ENCODE data around the gene MRM3. TPM values are rescaled to one million over a fixed set of nuclear protein-coding genes. Genes with fewer than 3 reads are reported as not detected.

Gene MRM3
- polyA plus RNA-seq, 1 experiment = 8.1 TPM

DNA sequence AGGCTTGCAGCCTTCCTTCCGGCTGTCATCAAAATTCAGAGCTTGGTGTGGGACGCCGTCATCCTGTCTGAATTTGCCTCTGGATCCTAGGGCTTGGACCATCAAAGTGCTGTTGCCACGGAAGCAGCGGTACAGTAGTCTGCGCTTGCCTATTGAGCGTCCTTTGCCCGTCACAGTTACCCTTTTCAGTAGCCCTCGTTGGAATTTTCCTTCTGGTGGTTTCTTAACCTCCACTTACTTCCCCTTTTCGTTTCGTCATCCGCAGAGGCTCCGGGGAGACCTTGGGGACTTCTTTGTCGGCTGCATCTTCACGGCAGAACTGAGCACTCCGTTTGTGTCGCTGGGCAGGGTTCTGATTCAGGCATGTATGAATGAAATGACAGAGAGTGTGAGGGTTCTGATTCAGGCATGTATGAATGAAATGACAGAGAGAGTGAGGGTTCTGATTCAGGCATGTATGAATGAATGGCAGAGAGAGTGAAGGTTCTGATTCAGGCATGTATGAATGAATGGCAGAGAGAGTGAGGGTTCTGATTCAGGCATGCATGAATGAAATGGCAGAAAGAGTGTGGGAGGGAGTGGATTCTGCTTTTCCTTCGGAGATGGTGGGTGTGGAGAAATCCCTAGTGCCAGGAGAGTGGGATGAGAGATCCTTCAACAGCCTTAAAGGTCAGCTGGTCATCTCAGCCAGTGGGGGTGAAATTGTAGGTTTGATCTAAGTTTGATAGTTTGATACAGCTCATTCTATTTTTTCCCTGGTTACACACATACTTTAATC is 41.7 kb upstream of the MRM3 start:
- CTCF ChIA-PET = interaction anchor here (0.6 to 1.3 kb wide), 2 partner anchors 41 to 240 kb away, joined by 3 to 4 read pairs; no protein-coding TSS in a partner anchor
- no peaks in the 10 kb centered on the region for H3K27me3 ChIP-seq (ENCODE audit: control insufficient read depth, insufficient read depth, low read length)
- H3K4me3 ChIP-seq (ENCODE audit: low read depth, low read length) = no peak overlapping the region
- no peaks in the 10 kb centered on the region for H3K9me3 ChIP-seq (ENCODE audit: control insufficient read depth, insufficient read depth, low read length)
- POLR2A ChIA-PET = no interaction called here
- no peak for TF ChIP-seq CTCF (IDR thresholded peaks at IDR 0.05; ENCODE audit: low read depth, low read length)
- DNase-seq (ENCODE audit: low read depth, low spot score) = no peak
- no peak overlapping the region for H3K27ac ChIP-seq (ENCODE audit: low read depth, low read length)

DNA sequence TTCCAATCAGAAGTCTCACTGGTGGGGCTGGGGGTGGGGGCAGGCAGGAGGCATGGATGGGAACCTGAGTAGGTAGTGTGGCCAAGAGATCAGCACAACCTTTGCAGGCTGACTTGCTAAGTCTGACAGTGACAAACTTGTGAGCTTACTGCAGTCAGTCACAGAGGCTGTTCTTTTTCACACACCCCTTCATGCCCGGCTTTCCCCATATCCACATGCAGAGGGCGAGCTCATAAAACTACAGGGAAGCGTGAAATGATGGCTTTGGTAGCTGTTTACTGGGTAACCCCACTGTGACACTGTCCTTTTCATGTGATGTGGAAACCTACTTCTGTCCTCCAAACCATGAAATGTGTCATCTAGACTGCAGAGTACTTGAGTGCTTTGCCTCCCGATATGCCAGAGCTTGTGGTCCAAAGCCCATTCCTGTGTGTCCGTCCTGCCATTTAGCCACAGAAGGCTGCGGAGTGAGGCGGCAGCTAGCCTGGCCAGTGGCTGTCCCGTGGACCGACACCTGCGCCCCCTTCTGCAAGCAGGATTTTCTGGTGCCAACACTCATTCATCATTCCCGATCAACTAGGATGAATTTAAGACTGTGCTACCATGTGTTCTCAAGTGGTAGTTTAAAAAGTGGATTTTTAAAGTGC is 39.9 kb upstream of the MRM3 start:
- ChIA-PET POLR2A (no interaction called here), CTCF (interaction anchor here (1.2 kb wide), 1 partner anchor 330 kb away, joined by 6 read pairs; no protein-coding TSS in a partner anchor)
- no peak for TF ChIP-seq CTCF (IDR thresholded peaks at IDR 0.05; ENCODE audit: low read depth, low read length)
- no peak for DNase-seq (ENCODE audit: low read depth, low spot score)
- Histone ChIP-seq H3K27me3 (ENCODE audit: control insufficient read depth, insufficient read depth, low read length) (no peaks in the 10 kb centered on the region), H3K9me3 (ENCODE audit: control insufficient read depth, insufficient read depth, low read length) (peaks cover 3% of the 10 kb centered on the region; the same call in 1 of the 2 replicates), H3K4me3 (ENCODE audit: low read depth, low read length) (no peak overlapping the region), H3K27ac (ENCODE audit: low read depth, low read length) (no peak overlapping the region)

DNA sequence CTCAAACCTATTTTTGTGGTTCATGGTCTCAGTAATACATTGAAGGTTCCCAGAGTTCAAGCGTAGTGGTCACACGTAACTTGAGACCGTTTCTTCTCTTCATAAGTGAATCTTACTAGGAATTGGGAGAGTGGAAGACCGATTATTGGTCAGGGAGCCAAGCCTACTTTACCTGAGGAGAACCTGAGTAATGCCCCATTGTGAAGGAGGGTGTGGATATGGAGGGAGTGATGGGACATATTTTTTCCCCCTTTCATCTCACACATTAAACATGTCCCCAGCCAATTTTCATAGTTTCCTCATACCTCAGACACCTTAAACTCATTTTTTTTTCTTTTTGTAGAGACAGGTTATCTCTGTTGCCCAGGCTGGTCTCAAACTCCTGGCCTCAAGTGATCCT is 39.0 kb upstream of the MRM3 start:
- no peaks in the 10 kb centered on the region for H3K27me3 ChIP-seq (ENCODE audit: control insufficient read depth, insufficient read depth, low read length)
- ChIA-PET CTCF (no interaction called here), POLR2A (no interaction called here)
- H3K4me3 ChIP-seq (ENCODE audit: low read depth, low read length) = no peak overlapping the region
- H3K9me3 ChIP-seq (ENCODE audit: control insufficient read depth, insufficient read depth, low read length) = peaks cover 5% of the 10 kb centered on the region; the same call in 1 of the 2 replicates
- no peak for DNase-seq (ENCODE audit: low read depth, low spot score)
- no peak for TF ChIP-seq CTCF (IDR thresholded peaks at IDR 0.05; ENCODE audit: low read depth, low read length)
- H3K27ac ChIP-seq (ENCODE audit: low read depth, low read length) = no peak overlapping the region

- no peak for TF ChIP-seq CTCF (IDR thresholded peaks at IDR 0.05; ENCODE audit: low read depth, low read length)
- no peak for DNase-seq (ENCODE audit: low read depth, low spot score)
- Histone ChIP-seq H3K27ac (ENCODE audit: low read depth, low read length) (no peak overlapping the region), H3K9me3 (ENCODE audit: control insufficient read depth, insufficient read depth, low read length) (peaks cover 10% of the 10 kb centered on the region), H3K27me3 (ENCODE audit: control insufficient read depth, insufficient read depth, low read length) (no peaks in the 10 kb centered on the region), H3K4me3 (ENCODE audit: low read depth, low read length) (no peak overlapping the region)
- ChIA-PET CTCF (no interaction called here), POLR2A (no interaction called here)
Measured at GRCh38 chr17:744937-745336, 37.2 kb upstream of the MRM3 start.

DNA sequence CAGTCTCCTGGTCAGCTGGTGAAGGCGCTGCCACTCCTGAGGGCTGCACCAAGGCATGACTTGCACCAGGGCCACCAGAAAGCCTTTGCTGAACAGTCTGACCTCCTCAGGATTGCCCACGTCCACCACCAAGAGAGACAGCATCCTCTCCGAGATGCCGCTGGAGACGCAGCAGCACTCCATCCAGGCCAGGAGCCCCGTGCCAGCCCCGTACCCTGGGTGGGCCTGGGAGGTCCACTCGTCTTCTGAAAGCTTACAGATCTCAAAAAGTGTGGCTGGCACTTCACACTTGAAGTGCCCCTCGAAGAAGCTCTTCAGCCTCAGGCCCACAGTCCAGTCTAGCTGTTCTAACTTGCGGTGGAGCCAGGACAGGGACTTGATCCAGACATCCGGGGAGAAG is 36.7 kb upstream of the MRM3 start:
- no peak for DNase-seq (ENCODE audit: low read depth, low spot score)
- TF ChIP-seq CTCF (IDR thresholded peaks at IDR 0.05; ENCODE audit: low read depth, low read length) = no peak
- Histone ChIP-seq H3K27me3 (ENCODE audit: control insufficient read depth, insufficient read depth, low read length) (no peaks in the 10 kb centered on the region), H3K4me3 (ENCODE audit: low read depth, low read length) (no peak overlapping the region), H3K9me3 (ENCODE audit: control insufficient read depth, insufficient read depth, low read length) (peaks cover 10% of the 10 kb centered on the region), H3K27ac (ENCODE audit: low read depth, low read length) (no peak overlapping the region)
- CTCF ChIA-PET = no interaction called here
- POLR2A ChIA-PET = no interaction called here
